ENCODE measurements around the gene MIAT. TPM values are rescaled to one million over a fixed set of nuclear protein-coding genes. Genes with fewer than 3 reads are reported as not detected.
"Not testable (repeated sequence)": the region's sequence is repeated elsewhere in the genome, so short reads cannot be mapped to it uniquely, and the experiment has no call there.

Gene MIAT
- total and polyA plus RNA-seq, 12 donors, result 0.03 to 1.6 (median 0.45) TPM

DNA sequence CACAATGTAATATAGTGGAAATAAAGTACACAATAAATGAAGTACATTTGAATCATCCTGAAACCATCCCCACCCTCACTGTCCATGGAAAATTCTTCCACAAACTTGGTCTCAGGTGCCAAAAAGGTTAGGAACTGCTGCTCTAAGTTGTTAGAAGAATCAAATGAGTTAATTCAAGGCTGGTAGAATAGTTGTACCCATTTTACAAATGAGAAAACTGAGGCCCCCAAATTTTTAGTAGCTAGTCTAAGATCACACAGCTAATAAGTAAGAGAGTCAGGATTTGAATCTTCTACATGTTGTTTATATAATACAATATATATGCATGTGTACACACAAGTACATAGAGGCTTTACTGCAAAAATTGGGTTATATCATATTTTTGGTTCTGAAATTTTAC, 43.1 kb downstream of the MIAT start:
- DNase-seq (no peak), ATAC-seq (no peak)
- peaks cover 0 to 12% (median 0%) of the 10 kb centered on the region in 11 donors for H3K9me3 ChIP-seq
- no peaks in the 10 kb centered on the region for H3K4me1 ChIP-seq
- no peak overlapping the region for H3K4me3 ChIP-seq
- H3K27ac ChIP-seq, result no peak overlapping the region
- peaks cover 0 to 48% (median 9%) of the 10 kb centered on the region in 9 donors for H3K36me3 ChIP-seq
- TF ChIP-seq, protein P1, sequence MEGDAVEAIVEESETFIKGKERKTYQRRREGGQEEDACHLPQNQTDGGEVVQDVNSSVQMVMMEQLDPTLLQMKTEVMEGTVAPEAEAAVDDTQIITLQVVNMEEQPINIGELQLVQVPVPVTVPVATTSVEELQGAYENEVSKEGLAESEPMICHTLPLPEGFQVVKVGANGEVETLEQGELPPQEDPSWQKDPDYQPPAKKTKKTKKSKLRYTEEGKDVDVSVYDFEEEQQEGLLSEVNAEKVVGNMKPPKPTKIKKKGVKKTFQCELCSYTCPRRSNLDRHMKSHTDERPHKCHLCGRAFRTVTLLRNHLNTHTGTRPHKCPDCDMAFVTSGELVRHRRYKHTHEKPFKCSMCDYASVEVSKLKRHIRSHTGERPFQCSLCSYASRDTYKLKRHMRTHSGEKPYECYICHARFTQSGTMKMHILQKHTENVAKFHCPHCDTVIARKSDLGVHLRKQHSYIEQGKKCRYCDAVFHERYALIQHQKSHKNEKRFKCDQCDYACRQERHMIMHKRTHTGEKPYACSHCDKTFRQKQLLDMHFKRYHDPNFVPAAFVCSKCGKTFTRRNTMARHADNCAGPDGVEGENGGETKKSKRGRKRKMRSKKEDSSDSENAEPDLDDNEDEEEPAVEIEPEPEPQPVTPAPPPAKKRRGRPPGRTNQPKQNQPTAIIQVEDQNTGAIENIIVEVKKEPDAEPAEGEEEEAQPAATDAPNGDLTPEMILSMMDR (IDR thresholded peaks at IDR 0.05), result no peak
- H3K27me3 ChIP-seq, result no peaks in the 10 kb centered on the region
- intact Hi-C loops (cut with DNase I), result no loop called here

DNA sequence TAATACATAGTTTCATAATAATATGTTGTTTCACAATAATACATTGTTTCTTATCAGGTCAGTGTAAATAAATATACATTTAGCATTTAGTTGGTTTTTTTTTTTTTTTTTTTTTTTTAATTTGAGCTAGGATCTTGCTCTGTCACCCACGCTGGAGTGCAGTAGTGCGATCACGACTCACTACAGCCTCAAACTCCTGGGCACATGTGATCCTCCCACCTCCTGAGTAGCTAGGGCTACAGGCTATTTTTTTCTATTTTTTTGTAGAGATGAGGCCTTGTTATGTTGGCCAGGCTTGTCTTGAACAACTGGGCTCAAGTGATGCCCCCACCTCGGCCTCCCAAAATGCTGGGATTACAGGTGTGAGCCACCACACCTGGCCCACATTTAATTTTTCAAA, 43.5 kb downstream of the MIAT start:
- intact Hi-C loops (cut with DNase I), result no loop called here
- Histone ChIP-seq H3K9me3 (peaks cover 0 to 12% (median 0%) of the 10 kb centered on the region in 11 donors), H3K4me3 (no peak overlapping the region), H3K27ac (no peak overlapping the region), H3K36me3 (peaks cover 0 to 44% (median 9%) of the 10 kb centered on the region in 9 donors), H3K27me3 (no peaks in the 10 kb centered on the region), H3K4me1 (no peaks in the 10 kb centered on the region)
- WGBS, 2 donors, result 96 to 97% methylated on average over 4 of the region's 4 CpGs
- no peak for DNase-seq
- TF ChIP-seq, protein P1 (IDR thresholded peaks at IDR 0.05), result no peak
- ATAC-seq, result no peak

DNA sequence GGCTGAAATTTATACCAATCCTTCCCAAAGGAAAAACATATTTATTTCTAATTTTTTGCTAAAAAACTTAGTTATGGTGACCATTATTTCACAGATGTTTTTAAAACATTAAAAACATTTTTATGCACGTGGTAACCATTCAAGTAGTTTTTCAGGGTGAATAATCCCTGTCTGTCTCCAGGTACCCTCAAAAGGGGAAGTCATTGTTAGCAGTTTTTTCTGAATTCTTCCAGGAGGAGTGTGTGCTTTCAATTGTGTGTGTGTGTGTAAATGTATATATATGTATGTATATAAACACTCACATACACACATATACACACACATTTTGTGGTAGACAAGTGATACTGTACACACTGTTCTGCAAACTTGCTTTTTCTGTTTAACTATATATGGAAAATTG, 43.9 kb downstream of the MIAT start:
- H3K27ac ChIP-seq, result no peak overlapping the region
- no peaks in the 10 kb centered on the region for H3K4me1 ChIP-seq
- H3K27me3 ChIP-seq, result no peaks in the 10 kb centered on the region
- H3K9me3 ChIP-seq, result peaks cover 0 to 13% (median 0%) of the 10 kb centered on the region in 11 donors
- ATAC-seq, result no peak
- intact Hi-C loops (cut with DNase I), result no loop called here
- H3K36me3 ChIP-seq, result peaks cover 0 to 40% (median 9%) of the 10 kb centered on the region in 9 donors
- TF ChIP-seq, protein P1 (IDR thresholded peaks at IDR 0.05), result no peak
- 94% methylated on average over 1 of the region's 1 CpG for WGBS, 2 donors
- no peak overlapping the region for H3K4me3 ChIP-seq
- DNase-seq, result no peak

DNA sequence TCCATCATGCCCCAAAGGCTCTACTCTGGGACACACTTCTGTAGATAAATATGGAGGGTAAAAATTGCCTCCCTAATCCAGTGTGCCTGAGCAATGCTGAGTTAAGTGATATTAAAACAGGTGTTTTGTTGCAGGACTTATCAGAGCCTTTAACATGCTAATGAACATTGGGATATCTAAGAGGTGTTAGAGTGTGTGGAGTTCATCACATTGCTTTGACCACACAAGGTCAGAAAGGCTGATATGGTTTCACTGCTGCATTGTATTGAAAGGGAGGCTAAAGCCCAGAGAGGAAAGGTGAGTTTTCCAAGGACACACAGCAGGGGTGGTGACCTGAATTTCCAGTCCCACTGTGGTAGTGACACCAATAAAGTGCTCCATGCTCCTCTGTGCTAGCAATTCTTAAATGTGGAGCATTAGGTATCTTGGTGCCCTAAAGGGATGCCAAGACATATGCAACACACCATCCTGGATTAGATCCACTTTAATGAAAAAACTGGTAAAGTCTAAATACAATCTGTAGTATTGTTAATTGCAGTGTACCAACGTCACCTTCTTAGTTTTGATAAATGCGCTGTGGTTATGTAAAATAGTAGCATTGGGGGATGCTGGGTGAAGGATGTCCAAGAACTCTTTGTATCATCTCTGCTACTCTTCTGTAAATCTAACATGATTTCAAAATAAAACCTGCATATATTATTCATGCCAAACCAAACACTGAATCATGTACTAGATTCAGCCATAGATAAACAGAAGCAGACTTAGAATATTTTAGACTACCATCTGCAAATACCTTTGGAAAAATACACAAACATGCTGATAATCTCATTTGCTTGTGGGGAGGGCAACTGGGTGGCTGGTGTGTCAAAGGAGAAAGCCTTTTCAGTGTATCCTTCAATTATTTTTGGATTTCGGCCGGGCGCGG, 45.8 kb downstream of the MIAT start:
- Histone ChIP-seq H3K27me3 (no peaks in the 10 kb centered on the region), H3K4me3 (no peak overlapping the region), H3K4me1 (no peaks in the 10 kb centered on the region), H3K27ac (no peak overlapping the region), H3K36me3 (peaks cover 0 to 46% (median 8%) of the 10 kb centered on the region in 9 donors), H3K9me3 (peaks cover 0 to 24% (median 8%) of the 10 kb centered on the region in 11 donors)
- no peak for ATAC-seq
- intact Hi-C loops (cut with DNase I), result no loop called here
- no peak for DNase-seq
- 96 to 98% methylated on average over 6 of the region's 6 CpGs for WGBS, 2 donors
- TF ChIP-seq, protein P1 (IDR thresholded peaks at IDR 0.05), result no peak

DNA sequence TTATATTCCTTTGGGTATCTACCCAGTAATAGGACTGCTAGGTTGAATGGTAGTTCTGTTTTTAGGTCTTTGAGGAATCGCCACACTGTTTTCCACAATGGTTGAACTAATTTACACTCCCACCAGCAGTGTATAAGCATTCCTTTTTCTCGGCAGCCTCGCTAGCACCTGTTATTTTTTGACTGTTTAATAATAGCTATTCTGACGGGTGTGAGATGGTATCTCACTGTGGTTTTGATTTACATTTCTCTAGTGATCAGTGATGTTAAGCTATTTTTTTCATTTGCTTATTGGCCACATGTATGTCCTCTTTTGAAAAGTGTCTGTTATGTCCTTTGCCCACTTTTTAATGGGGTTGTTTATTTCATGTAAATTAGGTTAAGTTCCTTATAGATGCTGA, 48.0 kb downstream of the MIAT start:
- H3K4me3 ChIP-seq; H3K27me3 ChIP-seq; intact Hi-C loops (cut with DNase I); ATAC-seq; DNase-seq; H3K27ac ChIP-seq: not testable (repeated sequence)
- Histone ChIP-seq H3K36me3 (peaks cover 0 to 33% (median 0%) of the 10 kb centered on the region in 9 donors), H3K9me3 (peaks cover 0 to 15% (median 8%) of the 10 kb centered on the region in 11 donors), H3K4me1 (peaks cover 0 to 11% (median 0%) of the 10 kb centered on the region in 9 donors)
- 68 to 71% methylated on average over 4 of the region's 4 CpGs for WGBS, 2 donors

Measured in heart right ventricle (tissue), 16 donors.